Stimulated activated CD4-positive, alpha-beta T cell treated with anti-CD3 and anti-CD28 coated beads, TNF-alpha, amount 100 ng/mL, for 48 hours (primary cell): ENCODE results near the gene EDARADD.
"Not testable (repeated sequence)": the region's sequence is repeated elsewhere in the genome, so short reads cannot be mapped to it uniquely, and the experiment has no call there.

Experiments
- DNase-seq, 3 donors: peaks; one replicate each; pipeline ENCODE4 v3.0.0-alpha.2; 2020; ENCODE audit warnings: low read depth in 3 of 3

The EDARADD gene

DNA sequence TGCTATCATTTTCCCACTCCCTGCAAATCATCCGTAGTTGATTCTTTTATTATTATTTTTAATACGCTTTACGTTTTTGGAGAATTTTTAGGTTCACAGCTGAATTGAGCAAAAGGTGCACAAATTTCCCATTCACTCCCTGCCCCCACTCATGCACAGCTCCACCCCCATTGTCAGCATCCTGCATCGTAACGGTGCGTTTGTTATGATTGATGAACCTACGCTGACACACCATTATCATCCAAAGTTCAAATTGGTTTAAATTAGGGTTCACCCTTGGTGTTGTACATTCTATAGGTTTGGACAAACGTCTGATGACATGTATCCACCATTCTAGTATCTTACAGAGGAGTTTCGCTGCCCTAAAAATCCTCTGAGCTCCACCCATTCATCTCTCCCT, 44.5 kb downstream of the EDARADD start:
- DNase-seq = no peak

- DNase-seq = no peak
Measured at GRCh38 chr1:236440373-236440772, 46.3 kb downstream of the EDARADD start.

DNA sequence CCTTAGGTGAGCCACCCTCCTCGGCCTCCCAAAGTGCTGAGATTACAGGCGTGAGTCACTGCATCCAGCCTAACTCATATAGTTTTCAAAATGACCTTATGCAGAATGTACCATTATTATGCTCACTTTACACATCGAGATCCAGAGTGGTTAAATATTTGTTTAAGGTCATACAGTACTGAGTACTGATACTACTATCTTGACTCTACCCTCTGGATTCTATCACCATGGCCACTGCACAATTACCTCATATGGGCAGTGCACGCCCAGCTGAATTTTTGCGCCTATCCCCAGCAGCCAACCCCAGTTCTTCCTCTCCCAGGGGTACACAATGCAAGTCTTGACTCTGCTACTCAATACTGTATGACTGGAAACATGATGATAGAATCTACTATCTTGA, 56.7 kb downstream of the EDARADD start:
- DNase-seq = no peak

DNA sequence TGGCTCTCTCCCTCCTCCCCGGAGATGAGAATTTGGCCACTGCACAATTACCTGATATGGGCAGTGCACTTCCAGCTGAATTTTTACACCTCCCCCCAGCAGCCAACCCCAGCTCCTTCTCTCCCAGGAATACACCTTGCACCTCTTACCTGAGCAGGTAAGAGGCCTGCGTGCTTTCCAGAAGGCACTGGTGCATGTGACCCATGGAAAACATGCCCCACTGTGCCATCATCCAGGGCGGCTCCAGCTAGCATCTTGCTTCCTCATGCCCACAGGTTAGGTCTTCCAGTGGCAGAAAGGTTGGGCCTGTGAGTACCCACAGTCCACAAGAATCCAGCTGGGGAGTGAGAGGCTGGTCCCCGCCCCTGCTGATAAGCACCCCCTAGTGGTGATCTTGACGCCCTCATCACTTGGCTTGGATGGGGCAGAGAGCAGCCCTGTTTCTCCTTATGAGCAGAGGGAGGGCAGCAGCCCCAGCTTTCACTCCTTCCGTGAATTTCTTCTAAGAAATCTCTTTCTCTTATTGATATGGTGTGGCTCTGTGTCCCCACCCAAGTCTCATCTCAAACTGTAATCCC, 57.8 kb downstream of the EDARADD start:
- peak in 2 of 3 donors; percentile 16 to 27 for DNase-seq

GRCh38 chr1:236455243-236455642, 61.2 kb downstream of the EDARADD start:
- no peak for DNase-seq

DNA sequence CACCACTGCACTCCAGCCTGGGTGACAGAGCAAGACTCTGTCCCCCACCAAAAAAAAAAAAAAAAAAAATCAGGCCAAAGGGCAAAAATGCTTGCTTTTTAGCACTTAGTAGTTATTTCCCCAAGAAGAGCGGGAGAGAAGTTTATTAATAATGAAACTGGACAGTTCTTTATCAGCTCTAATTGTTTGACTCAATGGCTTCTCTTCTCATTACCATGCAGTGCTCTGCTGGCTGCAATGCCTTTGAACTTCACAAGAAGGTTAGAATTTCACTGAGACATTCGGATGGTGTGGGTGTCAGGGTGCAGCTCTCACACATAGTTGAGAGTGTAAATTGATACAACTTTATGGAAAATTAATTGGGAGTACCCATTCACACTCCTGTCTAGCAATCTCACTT, 63.7 kb downstream of the EDARADD start:
- no peak for DNase-seq

GRCh38 chr1:236458996-236459395, 64.9 kb downstream of the EDARADD start:
- DNase-seq = no peak

DNA sequence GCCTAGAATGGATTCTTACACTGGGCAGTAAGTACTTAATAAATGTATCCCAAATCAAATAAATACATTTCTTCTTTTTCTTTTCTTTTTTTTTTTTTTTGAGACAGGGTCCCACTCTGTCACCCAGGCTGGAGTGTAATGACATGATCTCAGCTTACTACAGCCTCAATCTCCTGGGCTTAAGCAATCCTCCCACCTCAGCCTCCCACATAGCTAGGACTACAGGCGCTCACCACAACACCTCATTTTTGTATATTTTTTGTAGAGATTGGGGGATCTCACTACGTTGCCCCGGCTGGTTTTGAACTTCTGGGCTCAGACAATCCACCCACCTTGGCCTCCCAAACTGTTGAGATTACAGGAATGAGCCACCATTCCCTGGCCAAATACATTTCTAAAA, 66.0 kb downstream of the EDARADD start:
- no peak for DNase-seq

DNA sequence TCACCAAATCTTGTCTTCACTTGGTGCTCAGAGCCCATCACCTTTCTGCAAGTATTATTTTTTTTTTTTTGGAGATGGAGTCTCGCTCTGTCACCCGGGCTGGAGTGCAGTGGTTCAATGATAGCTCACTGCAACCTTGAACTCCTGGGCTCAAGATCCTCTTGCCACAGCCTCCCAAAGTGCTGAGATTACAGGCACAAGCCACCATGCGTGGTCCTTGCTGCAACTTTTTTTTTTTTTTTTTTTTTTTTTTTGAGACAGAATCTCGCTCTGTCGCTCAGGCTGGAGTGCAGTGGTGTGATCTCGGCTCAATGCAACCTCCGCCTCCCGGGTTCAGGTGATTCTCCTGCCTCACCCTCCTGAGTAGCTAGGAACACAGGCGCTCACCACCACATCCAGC, 70.1 kb downstream of the EDARADD start:
- DNase-seq = not testable (repeated sequence)

- DNase-seq = no peak
Measured at GRCh38 chr1:236465231-236465958, 71.3 kb downstream of the EDARADD start.

DNA sequence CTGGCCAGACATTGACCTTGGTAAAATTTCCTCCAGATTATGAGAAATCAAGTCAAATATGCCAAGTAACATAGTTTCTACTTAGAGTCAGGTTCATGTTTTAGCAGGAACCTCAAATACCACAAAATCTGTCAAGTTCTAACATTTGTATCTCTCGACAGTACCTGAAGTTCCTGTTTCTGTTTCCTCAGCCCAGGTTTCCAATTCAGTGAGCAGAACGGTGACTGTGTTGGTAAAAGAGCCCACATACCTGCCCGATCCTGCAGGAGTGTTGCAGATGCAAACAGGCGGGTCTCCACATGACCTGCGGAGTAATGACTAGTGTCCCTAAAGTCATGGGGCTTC, 71.8 kb downstream of the EDARADD start:
- no peak for DNase-seq

- no peak for DNase-seq
Measured at GRCh38 chr1:236467327-236467641, 73.2 kb downstream of the EDARADD start.

DNA sequence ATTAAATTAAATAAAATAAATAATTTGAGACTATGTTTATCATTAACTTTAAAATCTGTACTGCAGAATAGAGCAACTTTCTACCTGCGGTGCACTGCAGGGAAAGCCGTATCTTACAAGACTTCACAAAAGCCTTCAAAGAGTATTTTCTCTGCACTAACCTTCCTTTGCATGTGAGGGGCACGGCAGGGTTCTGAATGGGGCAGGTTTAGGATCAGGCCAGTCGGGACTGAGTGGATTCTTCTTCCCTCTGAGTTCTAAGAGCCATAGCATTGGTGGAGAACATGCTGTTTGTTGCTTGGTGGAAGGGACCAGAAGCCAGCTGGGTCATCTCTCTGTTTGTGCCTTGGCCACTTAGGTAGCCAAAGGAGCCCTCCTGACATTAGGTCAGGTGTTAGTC, 74.5 kb downstream of the EDARADD start:
- no peak for DNase-seq

DNA sequence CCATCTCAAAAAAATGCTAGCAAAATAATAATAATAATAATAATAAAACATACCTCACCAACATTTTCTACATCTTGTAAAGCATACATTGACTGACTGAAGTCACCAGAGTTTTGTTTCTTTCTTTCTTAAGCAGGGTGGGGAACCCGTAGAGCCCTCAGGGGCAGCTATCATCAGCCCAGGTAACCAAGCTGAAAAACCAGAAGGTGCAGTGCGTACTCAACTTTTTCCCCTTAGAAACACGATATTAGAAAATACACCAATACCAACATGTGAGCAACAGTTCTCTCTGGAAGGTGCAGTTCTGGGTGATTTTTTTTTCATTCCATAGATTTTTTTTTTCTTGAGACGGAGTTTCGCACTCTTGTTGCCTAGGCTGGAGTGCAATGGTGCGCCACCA, 75.4 kb downstream of the EDARADD start:
- DNase-seq = no peak

DNA sequence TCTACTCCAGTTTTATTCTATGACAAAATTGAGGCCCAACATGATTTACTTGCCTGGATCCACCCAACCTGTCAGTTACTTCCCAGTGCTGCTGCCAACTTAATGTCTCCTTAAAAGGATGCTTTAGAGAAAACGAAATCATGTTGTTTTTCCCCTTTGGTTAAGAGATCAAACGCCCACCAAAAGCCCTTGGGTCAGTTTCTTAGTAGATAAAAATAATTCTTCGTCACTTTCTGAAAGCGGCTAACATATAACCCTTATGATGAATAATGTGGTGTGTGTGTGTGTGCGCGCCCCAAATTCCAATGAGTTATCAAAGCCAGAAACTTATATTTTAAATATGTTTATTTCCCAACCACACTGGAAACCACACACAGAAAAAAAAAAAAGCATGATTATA, 77.0 kb downstream of the EDARADD start:
- DNase-seq = no peak

- DNase-seq = no peak
Measured at GRCh38 chr1:236471653-236472052, 77.6 kb downstream of the EDARADD start.

GRCh38 chr1:236472850-236473788, 79.0 kb downstream of the EDARADD start:
- DNase-seq = no peak

- no peak for DNase-seq
Measured at GRCh38 chr1:236476019-236476418, 81.9 kb downstream of the EDARADD start.

GRCh38 chr1:236480758-236481436, 86.8 kb downstream of the EDARADD start:
- no peak for DNase-seq

- no peak for DNase-seq
Measured at GRCh38 chr1:236484310-236484971, 90.4 kb downstream of the EDARADD start.

- DNase-seq = no peak
Measured at GRCh38 chr1:236486356-236487002, 92.4 kb downstream of the EDARADD start.
